GM10248 (cell line): ENCODE results near the gene PDE2A.

Experiments
- CTCF ChIA-PET: fragments of 300-600 bp; sonication (Branson Sonifier 250); formaldehyde crosslinking; extraction: SDS; loops from one replicate; lab custom pipeline; 2021; ENCODE audit warnings: antibody characterized with exemption; lab: Yijun Ruan, JAX
- POLR2A ChIA-PET: fragments of 350-650 bp; sonication (Branson Sonifier 250); formaldehyde crosslinking; extraction: SDS; loops from one replicate; lab custom pipeline; 2020; ENCODE audit warnings: antibody characterized with exemption; lab: Yijun Ruan, JAX
- DNase-seq: peaks from one replicate; pipeline ENCODE4 v3.0.0; 2012; ENCODE audit errors: extremely low spot score
- TF ChIP-seq, protein P1 (sequence below): IDR thresholded peaks from 2 replicates; pipeline ENCODE4 v1.5.1; 2012; ENCODE audit warnings: mild to moderate bottlenecking, low read depth; ENCODE audit errors: extremely low read depth, missing control alignments, control extremely low read depth

Gene PDE2A

GRCh38 chr11:72552399-72552910, 121.8 kb downstream of the PDE2A start:
- TF ChIP-seq, protein P1, sequence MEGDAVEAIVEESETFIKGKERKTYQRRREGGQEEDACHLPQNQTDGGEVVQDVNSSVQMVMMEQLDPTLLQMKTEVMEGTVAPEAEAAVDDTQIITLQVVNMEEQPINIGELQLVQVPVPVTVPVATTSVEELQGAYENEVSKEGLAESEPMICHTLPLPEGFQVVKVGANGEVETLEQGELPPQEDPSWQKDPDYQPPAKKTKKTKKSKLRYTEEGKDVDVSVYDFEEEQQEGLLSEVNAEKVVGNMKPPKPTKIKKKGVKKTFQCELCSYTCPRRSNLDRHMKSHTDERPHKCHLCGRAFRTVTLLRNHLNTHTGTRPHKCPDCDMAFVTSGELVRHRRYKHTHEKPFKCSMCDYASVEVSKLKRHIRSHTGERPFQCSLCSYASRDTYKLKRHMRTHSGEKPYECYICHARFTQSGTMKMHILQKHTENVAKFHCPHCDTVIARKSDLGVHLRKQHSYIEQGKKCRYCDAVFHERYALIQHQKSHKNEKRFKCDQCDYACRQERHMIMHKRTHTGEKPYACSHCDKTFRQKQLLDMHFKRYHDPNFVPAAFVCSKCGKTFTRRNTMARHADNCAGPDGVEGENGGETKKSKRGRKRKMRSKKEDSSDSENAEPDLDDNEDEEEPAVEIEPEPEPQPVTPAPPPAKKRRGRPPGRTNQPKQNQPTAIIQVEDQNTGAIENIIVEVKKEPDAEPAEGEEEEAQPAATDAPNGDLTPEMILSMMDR: no peak
- ChIA-PET POLR2A (no interaction called here), CTCF (interaction anchor here (1.2 to 3.0 kb wide), 5 partner anchors 15 to 91 kb away, joined by 3 to 25 read pairs (median 10); no protein-coding TSS in a partner anchor)
- DNase-seq: no peak

- TF ChIP-seq, protein P1: no peak
- DNase-seq: no peak
- POLR2A ChIA-PET: no interaction called here
- CTCF ChIA-PET: interaction anchor here (1.0 to 3.1 kb wide), 3 partner anchors 8 to 80 kb away, joined by 3 to 12 read pairs (median 6); no protein-coding TSS in a partner anchor
These were observed 122.7 kb downstream of the PDE2A start for GRCh38 chr11:72551571-72551970.

GRCh38 chr11:72548463-72548862, 125.8 kb downstream of the PDE2A start:
- ChIA-PET CTCF (interaction anchor here (0.6 to 2.5 kb wide), 3 partner anchors 11 to 28 kb away, joined by 3 to 7 read pairs (median 5); no protein-coding TSS in a partner anchor), POLR2A (no interaction called here)
- no peak for DNase-seq
- TF ChIP-seq, protein P1: no peak

- no peak for DNase-seq
- ChIA-PET CTCF (interaction anchor here (1.1 to 2.5 kb wide), 4 partner anchors 10 to 75 kb away, joined by 3 to 7 read pairs (median 5); no protein-coding TSS in a partner anchor), POLR2A (no interaction called here)
- TF ChIP-seq, protein P1: no peak
These were observed 127.4 kb downstream of the PDE2A start for GRCh38 chr11:72546866-72547265.

DNA sequence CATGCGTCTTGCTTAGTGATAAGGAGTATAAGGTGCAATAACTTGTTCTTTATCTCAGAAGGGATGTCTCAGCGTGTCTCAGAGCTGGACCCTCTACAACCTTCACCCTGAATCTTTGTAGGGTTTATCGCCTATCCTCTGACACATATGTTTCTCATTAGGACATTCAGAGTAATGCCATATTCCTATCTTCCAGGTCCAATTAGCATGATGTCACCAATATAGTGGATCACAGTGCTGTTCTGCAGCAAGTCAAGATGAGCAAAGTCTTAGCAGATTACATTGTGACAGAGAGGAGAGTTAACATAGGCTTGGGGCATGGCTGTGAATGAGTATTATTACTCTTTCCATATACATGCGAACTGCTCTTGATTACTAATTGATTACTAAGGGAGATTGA, 129.6 kb downstream of the PDE2A start:
- ChIA-PET POLR2A (no interaction called here), CTCF (interaction anchor here (1.5 kb wide), 1 partner anchor 29 kb away, joined by 3 read pairs; no protein-coding TSS in a partner anchor)
- DNase-seq: no peak
- TF ChIP-seq, protein P1: no peak

GRCh38 chr11:72543849-72544542, 130.2 kb downstream of the PDE2A start:
- CTCF ChIA-PET: interaction anchor here (1.5 kb wide), 1 partner anchor 30 kb away, joined by 3 read pairs; no protein-coding TSS in a partner anchor
- TF ChIP-seq, protein P1: no peak
- DNase-seq: no peak
- POLR2A ChIA-PET: no interaction called here
